Raji (cell line): ENCODE results near the gene DACT2.

Experiments
- POLR2A ChIP-seq: IDR thresholded peaks from 2 replicates; pipeline ENCODE4 v1.6.1; 2011; ENCODE audit warnings: low read depth, low read length, control low read depth; ENCODE audit not compliant: insufficient read depth

Gene DACT2

GRCh38 chr6:168355716-168356522, 36.3 kb upstream of the DACT2 start:
- no peak for TF ChIP-seq POLR2A

GRCh38 chr6:168354338-168354737, 34.8 kb upstream of the DACT2 start:
- no peak for TF ChIP-seq POLR2A

GRCh38 chr6:168353041-168353440, 33.5 kb upstream of the DACT2 start:
- no peak for TF ChIP-seq POLR2A

- no peak for TF ChIP-seq POLR2A
Measured at GRCh38 chr6:168352096-168352495, 32.5 kb upstream of the DACT2 start.

GRCh38 chr6:168349718-168350210, 30.2 kb upstream of the DACT2 start:
- TF ChIP-seq POLR2A, result no peak

GRCh38 chr6:168348186-168348585, 28.6 kb upstream of the DACT2 start:
- no peak for TF ChIP-seq POLR2A

- TF ChIP-seq POLR2A, result no peak
Measured at GRCh38 chr6:168347615-168348014, 28.0 kb upstream of the DACT2 start.

- no peak for TF ChIP-seq POLR2A
Measured at GRCh38 chr6:168347053-168347452, 27.5 kb upstream of the DACT2 start.

GRCh38 chr6:168345896-168346754, 26.5 kb upstream of the DACT2 start:
- TF ChIP-seq POLR2A, result no peak

GRCh38 chr6:168345266-168345665, 25.7 kb upstream of the DACT2 start:
- TF ChIP-seq POLR2A, result no peak

GRCh38 chr6:168344338-168344737, 24.8 kb upstream of the DACT2 start:
- TF ChIP-seq POLR2A, result no peak

GRCh38 chr6:168343239-168344150, 23.9 kb upstream of the DACT2 start:
- TF ChIP-seq POLR2A, result no peak

GRCh38 chr6:168342636-168343035, 23.1 kb upstream of the DACT2 start:
- TF ChIP-seq POLR2A, result no peak

GRCh38 chr6:168341280-168341900, 21.8 kb upstream of the DACT2 start:
- no peak for TF ChIP-seq POLR2A
